Left lobe of liver (tissue), 2 donors: Measurements from ENCODE around the gene PRMT9. TPM values are rescaled to one million over a fixed set of nuclear protein-coding genes. Genes with fewer than 3 reads are reported as not detected.

Experiments used
- ATAC-seq: fragments of 200-7000 bp; cut with Tn5 transposase; one replicate; pipeline ENCODE4 v1.9.1; 2020; ENCODE audit warnings: mild to moderate bottlenecking, moderate library complexity
- DNase-seq: peaks from one replicate; pipeline ENCODE4 v3.0.0-alpha.2; 2020; ENCODE audit warnings: low spot score
- total RNA-seq: library from RNA; stranded (reverse); gene quantifications from one replicate; pipeline ENCODE4 v1.2.1, GENCODE V29; 2021
- donor health status: DM: no; HTN: no; CAD: no; lungs with moderate emphysema.
- donor health status: DM: no; HTN: yes; CAD: no.

PRMT9 gene
- total RNA-seq, 1 donor from 2014 or later, result 4.6 TPM

DNA sequence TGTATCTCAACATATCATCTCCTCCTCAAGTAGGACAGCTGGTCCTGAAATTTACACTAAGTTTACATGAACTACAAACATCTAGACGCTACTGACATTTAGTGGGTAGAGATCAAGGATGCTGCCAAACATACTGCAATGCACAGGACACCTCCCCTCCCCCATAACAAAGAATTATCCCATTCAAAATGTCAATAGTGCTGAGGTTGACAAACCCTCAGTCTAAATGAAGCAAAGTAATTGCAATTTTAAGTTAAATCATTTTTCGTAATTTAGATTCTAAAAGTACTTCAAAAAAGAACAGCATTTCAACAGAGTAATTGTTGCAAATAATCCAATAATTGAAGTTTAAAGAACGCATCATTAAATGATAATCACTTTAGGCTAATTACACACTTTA lies 1.2 kb downstream of the PRMT9 start:
- DNase-seq (no peak), ATAC-seq (no peak)

DNA sequence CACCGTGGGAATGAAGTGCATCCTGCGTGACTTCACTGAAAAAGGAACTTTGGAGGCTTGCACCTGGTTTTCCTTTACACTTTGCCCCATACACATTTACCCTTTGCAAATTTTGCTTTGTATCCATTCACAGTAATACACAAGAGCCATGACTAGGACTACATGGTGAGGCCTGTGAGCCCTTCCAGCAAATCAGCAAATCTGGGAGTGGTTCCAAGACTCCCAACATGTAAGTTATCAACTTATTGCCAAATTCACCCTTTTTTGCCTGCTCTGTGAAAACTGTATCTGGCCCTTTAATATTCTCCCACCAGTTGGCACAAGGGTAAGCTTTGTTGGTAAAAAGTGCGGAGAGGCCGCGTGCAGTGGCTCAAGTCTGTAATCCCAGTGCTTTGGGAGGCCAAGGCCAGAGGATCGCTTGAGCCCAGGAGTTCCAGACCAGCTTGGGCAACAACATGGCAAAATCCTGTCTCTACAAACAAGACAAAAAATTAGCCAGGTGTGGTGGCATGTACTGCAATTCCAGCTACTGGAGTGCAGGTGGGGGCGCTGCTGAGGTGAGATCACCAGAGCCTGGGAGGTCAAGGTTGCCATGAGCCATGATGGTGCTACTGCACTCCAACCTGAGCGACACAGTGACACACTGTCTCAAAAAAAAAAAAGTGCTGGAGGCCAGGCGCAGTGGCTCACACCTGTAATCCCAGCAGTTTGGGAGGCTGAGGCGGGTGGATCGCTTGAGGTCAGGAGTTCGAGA lies 5.0 kb downstream of the PRMT9 start:
- ATAC-seq (peak; percentile 7), DNase-seq (no peak)

DNA sequence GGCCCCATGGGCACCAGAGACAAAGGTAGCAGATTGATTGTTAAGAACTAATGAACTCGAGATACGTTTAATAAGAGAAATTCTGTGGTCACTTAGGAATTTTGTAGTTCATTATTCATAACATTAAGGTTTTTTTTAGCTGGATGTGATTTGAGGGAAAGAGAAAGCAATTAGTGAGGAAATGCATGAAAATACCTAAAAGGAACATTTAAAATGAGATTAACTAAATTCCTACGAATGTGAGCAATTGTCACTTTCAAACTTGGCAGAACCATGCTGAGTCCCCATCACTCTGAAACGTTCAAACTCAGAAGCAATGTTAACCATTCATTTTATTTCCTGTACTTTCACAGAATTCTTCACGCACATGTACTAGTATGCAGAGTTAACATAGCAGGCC lies 5.9 kb downstream of the PRMT9 start:
- no peak for DNase-seq
- ATAC-seq, result no peak

DNA sequence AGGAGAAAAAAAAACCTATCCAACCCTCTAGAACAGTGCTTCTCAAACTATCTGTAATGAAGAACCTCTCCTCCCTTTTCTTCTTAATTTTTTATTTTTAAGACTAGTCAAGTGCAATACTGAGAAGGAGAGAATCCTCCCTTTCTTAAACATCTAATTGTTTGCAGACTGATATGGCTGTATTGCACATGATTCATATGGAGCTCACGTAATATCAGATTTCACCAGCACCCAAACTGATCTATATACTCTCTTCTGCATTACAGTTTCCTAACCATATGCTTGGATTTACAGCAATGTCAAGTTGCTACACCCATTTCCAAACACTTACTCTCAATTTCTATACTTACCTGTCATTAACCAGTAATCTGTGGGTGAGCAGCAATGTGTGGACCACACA lies 9.5 kb downstream of the PRMT9 start:
- DNase-seq, result no peak
- no peak for ATAC-seq

DNA sequence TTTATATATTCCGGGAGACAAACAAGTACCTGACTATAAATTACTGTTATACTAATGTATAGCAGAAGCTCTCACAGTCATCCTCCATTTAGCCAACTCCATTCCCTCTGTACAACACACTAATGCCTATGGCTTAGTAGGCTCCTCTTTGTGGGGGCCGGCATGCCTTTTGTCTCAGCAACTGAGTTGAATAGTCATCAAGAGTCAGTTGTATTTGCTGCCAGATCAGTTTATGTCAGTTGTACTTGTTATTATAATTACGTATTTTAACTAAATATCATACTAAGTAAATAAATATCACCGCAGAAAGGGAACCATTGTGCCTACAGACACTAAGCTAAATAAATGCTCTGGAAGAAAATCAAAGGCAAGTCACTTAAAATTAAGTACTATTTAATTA lies 9.9 kb downstream of the PRMT9 start:
- DNase-seq (no peak), ATAC-seq (no peak)

DNA sequence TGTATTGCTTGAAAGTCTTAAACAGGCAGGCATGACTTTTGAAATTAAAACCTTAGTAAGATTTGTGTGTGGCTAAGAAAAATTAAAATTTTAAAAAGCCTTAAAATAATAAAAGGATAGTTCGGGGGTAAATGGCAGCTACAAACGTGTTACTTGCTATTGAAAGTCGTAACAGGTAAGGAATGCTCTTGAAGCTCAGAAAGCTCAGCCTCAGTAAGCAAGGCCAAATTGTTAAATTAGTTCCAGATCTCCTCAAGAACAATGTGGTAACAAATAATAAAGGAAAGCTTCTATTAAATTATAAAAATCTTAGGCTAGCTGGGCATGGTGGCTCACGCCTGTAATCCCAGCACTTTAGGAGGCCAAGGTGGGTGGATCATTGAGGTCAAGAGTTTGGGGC lies 25.5 kb downstream of the PRMT9 start:
- no peak for ATAC-seq
- no peak for DNase-seq

DNA sequence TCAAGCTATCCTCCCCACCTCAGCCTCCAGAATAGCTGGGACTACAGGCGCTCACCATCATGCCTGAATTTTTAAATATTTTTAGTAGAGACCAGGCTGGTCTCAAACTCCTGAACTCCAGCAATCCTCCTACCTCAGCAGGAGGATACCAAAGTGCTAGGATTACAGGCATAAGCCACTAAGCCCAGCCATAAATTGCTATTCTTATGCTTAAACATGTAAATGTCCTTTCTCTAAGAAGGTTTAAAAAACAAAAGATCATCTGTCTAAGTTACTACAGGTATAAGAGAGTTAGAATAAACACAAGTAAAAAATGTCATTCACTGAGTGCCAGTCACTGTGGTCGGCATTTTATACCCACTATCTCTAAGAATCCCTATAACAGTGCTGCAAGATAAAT lies 28.3 kb downstream of the PRMT9 start:
- no peak for DNase-seq
- ATAC-seq, result no peak

DNA sequence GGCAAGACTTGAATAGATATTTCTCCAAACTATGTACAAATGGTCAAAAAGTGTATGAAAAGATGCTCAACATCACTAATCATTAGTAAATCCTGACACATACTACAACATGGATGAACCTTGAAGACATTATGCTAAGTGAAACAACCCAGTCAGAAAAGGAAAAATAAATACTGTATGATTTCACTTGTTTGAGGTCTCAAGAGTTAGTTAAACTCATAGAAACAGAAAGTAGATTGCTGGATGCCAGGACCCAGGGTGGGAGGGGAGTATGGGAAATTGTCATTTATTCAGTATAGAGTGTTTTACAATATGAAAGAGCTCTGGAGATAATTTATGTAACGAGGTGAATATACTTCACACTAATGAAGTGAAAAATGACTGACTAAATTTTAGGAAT lies 32.4 kb downstream of the PRMT9 start:
- DNase-seq, result no peak
- ATAC-seq, result no peak

DNA sequence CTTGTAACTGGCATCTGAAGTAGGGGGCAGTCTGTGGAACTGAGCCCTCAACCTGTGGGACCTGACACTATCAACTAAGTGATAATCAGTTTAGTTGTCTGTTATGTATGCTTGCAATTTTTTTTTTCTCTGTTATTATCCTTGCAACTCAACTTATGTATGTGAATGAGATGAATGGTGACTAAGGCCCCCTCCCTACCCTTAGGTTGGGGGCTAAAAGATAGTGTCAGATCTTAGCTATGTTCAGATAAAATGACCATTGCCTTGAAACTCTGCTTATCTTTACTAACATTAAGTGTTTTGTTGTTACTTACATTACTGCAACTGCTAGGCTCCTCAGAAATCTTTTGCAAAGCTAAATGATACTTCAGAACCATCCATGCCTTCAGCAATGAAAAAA lies 35.3 kb downstream of the PRMT9 start:
- DNase-seq (no peak), ATAC-seq (no peak)

DNA sequence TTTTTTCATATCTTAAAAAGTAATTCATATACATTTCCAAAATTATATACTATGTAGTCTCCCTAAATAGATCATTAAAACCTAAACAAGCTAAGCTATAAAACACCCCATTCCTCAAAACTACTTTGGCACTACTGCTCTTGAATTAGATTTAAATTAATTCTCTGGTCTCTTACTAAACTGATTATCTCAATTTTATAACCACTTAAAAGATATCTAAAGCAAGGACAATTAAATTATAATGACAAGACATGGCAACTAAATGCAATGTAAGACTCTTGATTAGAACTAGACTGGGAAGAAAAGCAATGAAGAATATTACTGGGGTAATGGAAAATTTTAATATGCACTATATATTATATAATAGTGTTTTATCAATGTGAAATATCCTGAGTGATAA lies 38.9 kb downstream of the PRMT9 start:
- no peak for DNase-seq
- no peak for ATAC-seq

DNA sequence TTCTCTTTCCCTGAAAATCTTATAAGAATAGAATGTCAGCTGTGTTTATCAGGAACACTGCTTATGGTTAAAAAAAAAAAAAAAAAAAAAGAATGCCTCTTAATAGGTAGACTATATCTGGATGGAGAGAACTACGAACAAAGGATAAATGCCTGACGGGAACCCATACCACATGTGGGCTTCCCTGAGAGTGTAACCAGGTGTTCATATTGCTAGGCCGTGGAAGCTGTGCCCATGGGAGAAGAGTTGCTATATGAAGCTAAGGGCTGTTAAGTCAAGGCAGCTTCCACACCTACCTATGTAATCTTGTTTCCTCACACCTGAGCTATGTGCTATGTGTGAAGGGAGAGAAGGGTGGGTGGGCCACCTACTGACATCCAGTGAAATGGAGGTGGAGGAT lies 39.5 kb downstream of the PRMT9 start:
- ATAC-seq (no peak), DNase-seq (no peak)

DNA sequence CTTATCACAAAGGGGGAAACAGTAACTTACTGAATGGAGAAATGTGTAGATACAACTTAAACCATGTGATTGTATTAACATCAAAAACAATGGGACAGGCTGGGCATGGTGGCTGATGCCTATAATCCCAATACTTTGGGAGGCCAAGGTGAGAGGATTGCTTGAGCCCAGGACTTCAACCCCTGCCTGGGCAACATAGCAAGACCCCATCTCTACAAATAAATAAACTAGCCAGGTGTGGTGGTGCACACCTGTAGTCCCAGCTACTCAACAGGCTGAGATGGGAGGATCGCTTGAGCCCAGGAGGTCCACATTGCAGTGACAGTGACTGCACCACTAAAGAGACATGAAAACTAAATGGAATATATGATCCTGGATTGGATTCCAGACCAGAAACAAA lies 40.3 kb downstream of the PRMT9 start:
- DNase-seq (no peak), ATAC-seq (no peak)

DNA sequence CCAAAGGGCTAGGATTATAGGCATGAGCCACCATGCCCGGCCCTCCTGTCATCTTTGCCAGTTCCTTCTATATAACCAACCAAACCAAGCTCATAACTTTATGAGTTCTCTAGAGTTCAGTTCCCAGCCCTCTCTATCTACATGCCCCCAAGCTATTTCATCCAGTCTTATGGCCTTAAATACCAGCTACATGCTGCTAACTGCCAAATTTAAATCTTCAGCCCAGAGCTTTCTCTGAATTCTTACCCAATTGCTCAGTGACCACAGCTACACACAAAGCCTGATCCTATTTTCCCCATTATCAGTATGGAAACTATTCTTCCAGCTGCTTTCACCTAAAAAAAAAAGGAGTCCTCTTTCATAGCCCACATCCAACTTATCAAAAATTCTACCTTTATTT lies 43.6 kb downstream of the PRMT9 start:
- DNase-seq (no peak), ATAC-seq (no peak)

DNA sequence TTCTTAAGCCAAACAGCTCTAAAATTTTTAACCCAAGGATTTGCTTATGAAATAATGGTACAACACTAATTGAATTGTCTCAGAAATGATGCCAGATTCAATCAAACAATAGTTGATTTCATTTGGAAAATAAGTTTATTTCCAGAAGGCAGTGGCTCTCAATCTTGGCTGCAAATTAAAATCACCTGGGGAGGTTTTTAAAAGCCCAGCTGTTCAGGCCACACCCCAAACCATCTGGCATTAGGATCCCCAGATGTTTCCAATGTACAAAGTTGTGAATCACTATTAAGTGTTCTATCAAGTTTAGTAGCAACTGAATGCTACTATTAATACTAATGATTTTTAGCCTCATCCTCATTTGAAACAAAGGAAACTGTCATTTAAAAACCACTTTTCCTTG lies 44.6 kb downstream of the PRMT9 start:
- DNase-seq (no peak), ATAC-seq (no peak)

DNA sequence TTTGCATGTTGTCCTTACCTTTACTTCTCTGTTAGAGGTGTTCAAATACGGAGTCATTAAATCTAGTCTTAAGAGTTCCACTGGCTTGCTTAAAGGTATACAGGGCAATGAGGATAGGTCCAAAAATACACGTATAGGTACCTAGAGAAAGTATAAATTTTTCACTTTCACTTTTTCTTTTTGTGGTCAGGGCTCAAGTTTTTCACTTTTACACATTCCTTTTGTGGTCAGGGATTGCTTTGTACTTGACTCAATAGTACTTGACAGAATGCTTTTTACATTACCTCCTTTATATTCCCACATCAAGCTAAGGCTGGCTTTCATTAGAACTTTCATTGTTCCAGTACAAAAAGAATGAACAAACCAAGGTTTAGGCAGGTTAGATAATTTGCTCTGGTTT lies 45.0 kb downstream of the PRMT9 start:
- no peak for ATAC-seq

DNA sequence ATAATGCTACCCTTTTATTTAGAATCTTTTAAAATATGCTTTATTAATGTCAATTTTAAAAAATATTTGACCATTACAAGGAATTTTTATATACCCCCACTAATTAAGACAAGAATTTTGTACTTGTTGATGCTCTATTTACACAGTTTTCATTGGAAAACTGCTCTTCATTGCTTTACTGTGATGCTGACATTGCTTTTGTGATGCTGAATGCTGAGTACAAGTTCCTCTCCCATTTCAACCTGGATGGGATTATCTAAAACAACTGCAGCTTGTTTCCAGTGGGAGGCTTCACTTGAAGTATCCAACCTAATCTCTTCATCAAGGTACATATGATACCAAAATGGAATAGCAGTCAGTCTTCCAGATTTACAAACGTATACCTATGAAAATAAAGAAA lies 45.6 kb downstream of the PRMT9 start:
- ATAC-seq (no peak), DNase-seq (no peak)

More for the DNA sequence above, 45.0 kb downstream of the PRMT9 start:
- DNase-seq, result no peak

DNA sequence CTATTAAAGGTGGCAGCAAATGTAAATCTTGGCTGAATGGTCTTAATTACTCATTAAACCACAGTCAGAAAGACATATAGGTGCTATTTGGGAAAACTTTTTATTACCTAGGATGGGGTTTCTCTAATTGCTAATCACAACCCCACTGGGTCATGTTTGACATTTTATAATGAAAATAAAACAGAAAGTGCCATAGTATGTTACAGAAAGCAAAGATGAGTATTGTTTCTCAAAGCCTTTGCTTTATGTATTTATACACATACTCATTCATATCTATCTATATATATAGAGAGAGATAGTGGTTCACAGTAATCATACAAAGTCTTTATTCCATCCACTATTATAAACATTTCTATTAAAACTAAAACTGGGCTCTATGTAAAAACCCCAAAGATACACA lies 48.6 kb downstream of the PRMT9 start:
- no peak for ATAC-seq
- DNase-seq, result no peak

DNA sequence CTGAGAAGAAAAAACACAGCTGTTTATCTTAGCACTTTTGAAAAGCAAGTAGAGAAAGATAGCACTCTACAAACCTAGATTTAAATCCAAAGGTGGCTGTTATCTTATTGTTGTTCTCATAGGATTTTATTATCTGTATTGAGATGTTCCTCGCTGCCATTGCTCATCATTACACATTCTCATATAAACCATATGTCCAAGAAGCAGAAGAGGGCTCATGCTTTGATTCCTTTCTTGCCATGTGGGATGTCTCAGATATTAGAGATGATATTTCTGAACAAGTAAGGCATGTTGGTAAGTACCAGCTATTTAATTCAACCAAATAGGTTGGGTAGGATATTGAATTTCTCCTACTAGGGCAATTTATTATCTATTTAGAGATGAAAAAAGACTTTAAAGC lies 50.3 kb downstream of the PRMT9 start:
- DNase-seq, result no peak
- no peak for ATAC-seq

DNA sequence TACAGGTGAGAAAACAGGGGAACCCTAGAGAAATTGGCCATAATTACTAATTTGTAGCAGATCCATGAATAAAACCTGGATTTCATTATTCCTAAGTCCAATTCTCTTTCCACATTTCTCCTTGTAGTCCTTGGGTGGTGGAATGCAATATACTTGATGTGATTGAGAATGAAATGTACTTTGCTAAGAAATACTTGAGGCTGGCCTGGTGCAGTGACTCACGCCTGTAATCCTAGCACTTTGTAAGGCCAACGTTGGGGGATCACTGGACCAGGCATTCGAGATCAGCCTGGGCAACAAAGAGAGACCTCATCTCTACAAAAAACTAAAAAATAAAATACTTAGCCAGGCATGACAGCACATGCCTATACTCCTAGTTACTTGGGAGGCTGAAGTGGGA lies 50.9 kb downstream of the PRMT9 start:
- ATAC-seq, result no peak
- no peak for DNase-seq

DNA sequence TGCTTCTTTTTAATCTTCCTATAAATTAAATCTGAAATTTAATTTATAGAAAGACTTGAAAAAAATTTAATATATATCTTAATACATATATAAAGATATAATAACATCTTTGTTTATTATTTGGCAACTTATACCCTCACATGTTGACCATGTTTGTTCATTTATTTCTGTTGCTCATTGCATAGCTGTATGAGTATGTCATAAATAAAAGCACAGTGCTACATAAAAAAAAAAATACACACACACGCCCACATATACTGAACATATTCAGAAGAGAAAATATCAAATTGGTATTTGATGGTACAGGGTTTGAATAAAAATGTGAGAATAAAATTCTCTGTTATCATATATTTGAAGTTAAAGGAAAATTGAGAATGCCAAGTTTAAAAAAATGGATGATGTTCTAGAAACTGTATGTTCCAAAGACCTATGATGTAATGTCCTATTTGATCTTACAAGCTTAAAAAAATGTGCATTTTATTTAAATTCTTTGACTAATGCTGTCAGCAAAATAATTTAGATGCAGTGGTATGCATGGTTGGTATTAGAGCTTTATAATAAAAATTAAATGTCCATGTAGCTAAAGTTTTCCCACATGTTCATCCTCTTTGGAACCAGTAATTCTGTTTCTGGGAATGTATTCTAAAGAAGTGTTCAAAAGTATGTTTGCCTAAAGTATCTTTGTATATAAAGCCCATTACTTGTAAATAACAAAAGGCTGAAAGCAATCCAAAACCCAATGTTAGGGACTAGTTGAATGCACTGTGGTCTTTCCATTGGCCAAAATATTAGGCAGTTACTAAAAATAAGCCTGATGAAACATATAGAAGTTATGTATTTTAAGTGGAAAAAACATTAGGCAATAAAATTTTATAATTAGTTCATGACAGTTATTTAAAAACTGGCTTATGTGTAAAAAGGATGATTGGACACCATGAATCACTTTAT lies 53.9 kb downstream of the PRMT9 start:
- no peak for DNase-seq
- no peak for ATAC-seq

DNA sequence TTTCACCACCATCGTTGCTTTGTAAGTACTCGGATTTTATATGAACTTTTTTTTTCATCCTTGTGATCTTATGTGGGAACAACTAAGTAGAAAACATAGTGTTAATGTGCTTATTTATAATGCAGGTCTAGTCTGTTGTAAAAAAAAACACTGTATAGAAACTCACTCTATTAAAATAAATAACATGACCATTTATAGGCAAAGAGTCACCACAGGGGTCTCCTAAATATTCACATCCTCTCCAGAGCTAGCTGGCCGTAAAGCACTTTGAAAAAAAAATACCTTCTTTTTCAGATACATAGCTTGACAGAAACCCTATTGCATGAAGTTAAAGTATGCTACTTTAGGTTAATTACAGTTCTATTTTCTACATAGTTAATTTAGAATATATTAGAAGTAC lies 55.5 kb downstream of the PRMT9 start:
- ATAC-seq, result no peak
- no peak for DNase-seq

DNA sequence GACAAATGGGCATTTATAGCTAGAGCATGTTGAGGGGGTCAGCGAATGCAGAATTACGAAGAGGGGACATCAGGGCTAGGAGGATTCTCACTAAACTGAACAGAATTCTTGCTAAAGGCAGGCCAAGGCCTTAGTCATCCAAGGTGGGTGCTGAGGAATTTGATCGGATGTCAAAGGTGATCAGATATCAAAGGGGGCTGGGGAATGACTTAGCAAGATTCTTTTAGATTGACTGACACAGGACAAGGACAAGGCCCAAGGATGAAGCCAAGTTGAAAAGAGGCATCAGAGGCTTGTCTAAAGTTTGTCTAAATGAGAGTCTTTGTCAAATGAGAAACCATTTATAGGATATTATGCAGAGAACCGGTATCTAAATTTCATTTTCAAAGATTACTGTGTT lies 57.1 kb downstream of the PRMT9 start:
- ATAC-seq, result no peak
- no peak for DNase-seq
